ENCODE data around the gene CCDC57.

Gene CCDC57

DNA sequence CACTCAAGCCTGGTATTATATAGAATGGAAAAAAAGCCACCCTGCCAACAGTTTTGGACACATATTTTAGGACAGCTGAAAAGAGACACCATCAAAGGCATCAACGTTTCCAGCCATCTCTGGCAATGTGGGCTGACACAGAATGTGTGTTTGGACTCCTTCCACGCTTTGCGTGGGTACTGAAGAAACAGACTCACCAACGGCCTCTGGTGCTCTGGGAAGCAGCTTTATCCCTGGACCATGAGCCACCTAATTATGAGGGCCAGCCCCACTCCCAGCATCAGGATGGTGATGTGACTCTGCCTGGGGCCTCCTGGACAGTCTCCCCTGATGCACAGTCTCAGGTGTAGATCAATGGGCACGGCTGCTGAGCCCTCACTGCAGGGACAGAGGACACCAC, 27.9 kb downstream of the CCDC57 start:
- DNase-seq, result no peak

GRCh38 chr17:82180776-82181528, 31.7 kb downstream of the CCDC57 start:
- DNase-seq, result peak in 2 of 56 donors; percentile 9 to 17

- no peak for DNase-seq
Measured at GRCh38 chr17:82179946-82180475, 32.6 kb downstream of the CCDC57 start.

DNA sequence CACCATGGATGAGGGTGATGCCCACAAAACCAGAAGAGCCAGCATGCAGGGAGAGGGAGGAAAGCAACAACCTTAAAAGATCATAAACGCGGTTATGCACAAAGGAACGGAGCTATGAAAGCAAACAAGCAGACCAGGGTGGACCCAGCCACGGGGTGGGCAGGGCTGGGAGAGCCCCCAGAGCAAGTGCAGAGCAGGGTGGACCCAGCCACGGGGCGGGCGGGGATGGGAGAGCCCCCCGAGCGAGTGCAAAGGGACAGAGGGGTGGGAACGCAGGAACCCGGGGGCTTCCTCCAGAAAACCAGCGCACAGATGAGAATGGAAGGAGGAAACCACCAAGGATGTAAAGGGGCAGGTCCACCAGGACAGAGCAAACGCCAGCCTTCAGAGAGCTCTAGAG, 33.2 kb downstream of the CCDC57 start:
- DNase-seq, result no peak

- no peak for DNase-seq
Measured at GRCh38 chr17:82178499-82179261, 34.0 kb downstream of the CCDC57 start.

DNA sequence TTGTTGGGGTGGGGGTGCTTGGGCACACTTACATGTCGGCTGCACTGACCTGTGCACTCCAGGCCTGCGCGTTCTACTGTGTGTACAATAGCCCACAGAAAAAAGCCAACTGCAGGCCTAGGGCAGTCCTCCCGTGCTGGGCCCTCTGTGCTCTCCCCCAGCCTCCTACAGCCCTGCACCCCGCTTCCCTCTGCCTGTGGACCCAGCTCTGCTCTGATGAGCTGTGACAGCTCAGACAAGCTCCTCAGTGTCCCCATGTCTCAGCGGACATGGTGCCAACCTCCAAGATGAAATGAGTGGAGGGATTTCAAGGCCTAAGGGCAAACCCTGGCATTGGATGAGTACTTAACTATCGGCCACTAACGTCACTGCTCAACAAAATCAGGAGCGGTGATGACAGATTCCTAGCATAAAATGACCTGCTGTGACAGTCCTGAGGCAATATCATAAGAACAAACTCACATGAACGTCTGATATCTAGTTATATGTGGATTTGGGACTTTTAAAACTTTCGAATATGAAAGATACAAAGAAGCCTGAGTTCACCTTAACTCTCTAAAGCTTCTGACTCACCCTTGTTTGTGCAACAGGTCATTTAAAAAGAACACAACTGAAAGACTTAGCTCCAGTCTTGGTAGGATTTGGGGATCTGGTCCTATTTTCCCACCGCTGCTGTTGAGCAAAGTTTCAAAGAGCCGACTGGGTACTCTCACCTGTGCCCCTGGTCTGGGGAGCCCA, 34.7 kb downstream of the CCDC57 start:
- DNase-seq, result no peak

DNA sequence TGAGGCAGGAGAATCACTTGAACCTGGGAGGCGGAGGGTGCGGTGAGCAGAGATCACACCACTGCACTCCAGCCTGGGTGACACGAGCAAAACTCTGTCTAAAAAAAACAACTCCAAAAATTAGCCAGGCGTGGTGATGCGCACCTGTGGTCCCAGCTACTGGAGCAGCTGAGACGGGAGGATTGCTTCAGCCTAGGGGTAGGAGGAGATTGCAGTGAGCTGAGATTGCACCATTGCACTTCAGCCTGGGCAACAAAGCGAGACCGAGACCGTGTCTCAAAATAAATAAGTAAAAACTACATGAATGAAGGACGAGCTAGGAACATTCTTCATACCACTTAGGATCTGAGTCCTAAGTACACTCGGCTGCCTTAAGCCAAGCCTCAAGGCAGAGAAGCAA, 35.4 kb downstream of the CCDC57 start:
- DNase-seq, result no peak

- peak in 13 of 56 donors; percentile 5 to 50 (median 30) for DNase-seq
Measured at GRCh38 chr17:82175951-82176350, 36.7 kb downstream of the CCDC57 start.

- no peak for DNase-seq
Measured at GRCh38 chr17:82175201-82175600, 37.4 kb downstream of the CCDC57 start.

GRCh38 chr17:82174042-82174857, 38.4 kb downstream of the CCDC57 start:
- peak in 1 of 56 donors; percentile 14 for DNase-seq

DNA sequence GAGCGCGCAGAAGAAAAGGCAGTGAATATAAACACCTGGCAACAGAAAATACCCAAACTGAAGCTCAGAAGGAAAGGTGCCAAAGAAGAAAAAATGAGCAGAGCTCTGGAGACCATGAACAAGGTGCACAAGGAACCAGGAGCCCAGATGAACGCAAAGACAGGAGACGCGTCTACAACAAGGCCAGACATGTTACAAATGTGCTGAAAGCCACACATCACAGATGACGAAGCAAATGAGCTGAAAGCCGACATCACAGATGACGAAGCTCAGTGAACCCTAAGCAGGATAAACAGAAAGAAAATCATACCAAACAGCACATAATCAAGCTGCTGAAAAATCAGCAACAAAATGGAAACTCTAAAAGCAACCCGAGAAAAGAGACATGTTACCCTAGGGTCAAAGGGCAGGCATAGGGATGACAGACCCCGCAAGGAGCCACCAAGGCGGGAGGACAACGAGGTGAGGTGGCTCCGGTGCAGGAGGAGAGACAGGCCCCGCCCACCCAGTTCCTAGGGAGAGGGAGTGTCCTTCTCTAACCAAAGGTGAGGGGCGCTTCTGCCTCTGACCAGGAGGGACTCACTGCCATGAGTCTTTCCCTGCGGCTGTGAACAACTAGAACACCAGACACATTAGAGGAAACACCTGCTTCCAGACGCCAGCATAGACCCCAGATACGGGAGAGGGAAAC, 39.1 kb downstream of the CCDC57 start:
- DNase-seq, result no peak

DNA sequence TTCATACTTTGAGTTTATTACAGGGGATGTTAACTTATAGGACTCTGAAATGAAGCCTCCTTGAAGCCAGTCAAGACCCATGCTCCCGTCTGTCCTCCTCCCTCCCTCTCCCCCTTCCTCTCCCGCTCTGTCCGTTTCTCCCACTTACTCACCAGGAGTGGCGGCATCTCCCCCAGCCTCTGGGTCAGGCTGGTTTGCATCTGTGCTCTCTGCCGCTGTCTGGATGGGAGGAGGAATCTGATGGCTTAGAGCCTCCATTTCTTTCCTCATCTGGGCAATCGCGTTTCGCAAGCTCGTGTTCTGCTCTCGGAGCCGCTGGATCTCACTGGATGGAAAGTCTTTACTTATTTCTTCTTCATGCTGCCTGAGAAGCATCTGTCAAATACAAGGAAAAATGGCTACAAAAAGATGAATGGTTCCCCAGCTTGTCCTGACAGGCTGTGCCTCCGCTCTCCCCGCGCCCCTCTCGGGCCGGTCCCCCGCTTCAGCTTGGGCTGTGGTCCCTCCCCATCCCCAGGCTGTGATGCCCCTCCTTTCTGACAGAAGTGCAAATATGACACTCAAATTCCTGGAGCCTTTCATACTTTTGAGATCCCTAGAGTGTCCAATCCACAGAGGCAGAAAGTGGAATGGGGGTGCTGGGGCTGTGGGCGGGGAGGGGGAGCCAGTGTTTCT, 40.0 kb downstream of the CCDC57 start:
- DNase-seq, result no peak

DNA sequence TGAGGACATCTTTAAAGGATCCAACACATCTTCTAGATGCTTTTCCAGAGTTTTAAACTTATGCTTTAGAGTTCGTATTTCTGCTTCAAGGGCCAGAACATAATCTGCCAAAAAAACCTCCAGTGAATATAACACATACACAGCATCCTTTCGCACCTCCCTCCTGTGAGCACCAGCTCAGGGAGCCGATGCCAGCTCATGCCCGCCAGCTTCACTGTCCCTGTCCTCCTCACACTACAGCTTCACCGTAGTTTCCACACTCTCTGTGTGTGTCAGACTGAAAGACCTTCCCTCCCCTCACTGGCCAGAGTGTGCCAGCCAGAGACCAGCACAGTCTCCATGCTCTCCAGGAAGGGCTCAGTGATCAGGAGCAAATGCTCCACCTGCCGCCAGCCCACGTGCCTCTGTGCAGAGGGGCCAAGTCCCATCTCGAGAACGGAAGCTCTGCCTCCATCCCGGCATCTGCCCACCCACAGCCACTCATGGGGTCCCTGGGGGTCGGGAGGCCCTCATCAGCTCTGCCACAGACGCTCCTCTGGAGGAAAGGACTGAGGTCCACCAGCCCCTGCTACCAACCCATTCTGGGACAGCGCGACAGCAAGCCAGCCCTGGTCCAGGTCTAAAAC, 40.8 kb downstream of the CCDC57 start:
- DNase-seq, result no peak

GRCh38 chr17:82170412-82170961, 42.2 kb downstream of the CCDC57 start:
- peak in 1 of 56 donors; percentile 18 for DNase-seq

DNA sequence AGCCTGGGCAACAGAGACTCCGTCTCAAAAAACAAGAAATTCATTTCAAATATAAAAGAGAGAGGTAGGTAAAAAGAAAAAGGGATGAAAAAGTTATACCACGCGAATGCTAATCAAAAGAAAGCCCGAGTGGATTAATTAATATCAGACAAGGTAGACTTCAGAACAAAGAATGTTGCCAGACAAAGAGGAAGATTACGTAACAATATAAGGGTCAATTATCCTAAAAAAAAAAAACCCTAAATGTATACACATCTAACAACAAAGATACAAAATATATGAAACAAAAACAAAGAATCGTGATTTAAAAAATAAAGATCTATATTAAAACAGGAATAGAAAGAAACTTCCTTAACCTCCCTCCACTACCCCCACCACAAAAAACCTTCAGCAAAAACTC, 44.1 kb downstream of the CCDC57 start:
- DNase-seq, result no peak

- DNase-seq, result no peak
Measured at GRCh38 chr17:82167028-82167427, 45.6 kb downstream of the CCDC57 start.

DNA sequence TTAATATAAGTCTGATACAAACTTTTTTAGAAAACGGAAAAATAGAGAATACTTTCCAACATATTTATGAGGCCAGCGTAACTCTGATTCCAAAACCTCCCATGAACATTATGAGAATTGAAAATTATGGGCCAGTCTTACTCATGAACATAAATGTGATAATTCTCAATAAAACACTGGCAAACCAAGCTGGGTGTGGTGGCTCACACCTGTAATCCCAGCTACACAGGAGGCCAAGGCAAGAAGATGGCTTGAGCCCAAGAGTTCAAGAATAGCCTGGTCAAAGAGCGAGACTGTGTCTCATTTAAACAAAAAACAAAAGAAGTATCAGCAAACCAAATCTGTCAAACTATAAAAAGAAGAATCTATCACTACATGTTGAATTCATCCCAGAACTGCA, 47.8 kb downstream of the CCDC57 start:
- no peak for DNase-seq

DNA sequence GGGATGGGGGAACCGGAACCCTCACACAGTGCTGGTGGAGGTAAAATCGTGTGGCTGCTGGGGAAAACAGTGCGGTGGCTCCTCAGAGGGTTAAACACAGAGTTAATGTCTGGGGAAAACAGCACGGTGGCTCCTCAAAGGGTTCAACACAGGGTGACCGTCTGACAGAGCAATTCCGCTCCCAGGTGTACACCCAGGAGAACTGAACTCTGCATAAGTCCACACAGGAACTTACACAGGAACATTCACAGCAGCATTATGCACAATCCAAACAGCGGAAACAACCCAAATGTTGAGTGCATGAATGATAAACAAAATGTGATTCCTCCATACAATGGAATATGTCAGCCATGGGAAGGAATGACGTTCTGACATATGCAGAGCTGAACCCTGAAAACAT, 51.4 kb downstream of the CCDC57 start:
- DNase-seq, result no peak

DNA sequence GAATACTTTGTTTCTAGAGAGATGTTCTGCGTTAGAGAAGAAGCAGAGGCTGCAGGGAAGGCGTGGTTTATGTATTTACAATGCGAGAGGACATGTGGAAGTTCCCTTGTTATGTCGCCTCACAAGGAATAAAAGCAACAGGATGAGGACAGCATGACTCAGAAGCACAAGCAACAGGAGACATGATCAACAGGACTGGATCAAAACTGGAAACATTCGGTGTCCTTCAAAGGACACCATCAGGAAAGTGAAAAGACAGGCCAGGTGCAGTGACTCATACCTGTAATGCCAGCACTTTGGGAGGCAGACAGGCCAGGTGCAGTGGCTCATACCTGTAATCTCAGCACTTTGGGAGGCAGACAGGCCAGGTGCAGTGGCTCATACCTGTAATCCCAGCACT, 52.6 kb downstream of the CCDC57 start:
- DNase-seq, result no peak
